MCF 10A (cell line): ENCODE measurements around the gene PARP9. TPM values are rescaled to one million over a fixed set of nuclear protein-coding genes. Genes with fewer than 3 reads are reported as not detected.
"Not testable (repeated sequence)": the region's sequence is repeated elsewhere in the genome, so short reads cannot be mapped to it uniquely, and the experiment has no call there.

Experiments used
- BruUV-seq: library from RNA; stranded (reverse); fragments of 400-500 nt; replicated peaks from 2 replicates; lab custom pipeline; 2021; lab: Mats Ljungman, UMichigan
- CTCF ChIA-PET: fragments of 300-600 bp; sonication (Branson Sonifier 250); formaldehyde crosslinking; extraction: SDS; loops from one replicate; lab custom pipeline; 2021; ENCODE audit warnings: antibody characterized with exemption, inconsistent platforms; lab: Yijun Ruan, JAX
- POLR2A ChIA-PET: fragments of 300-600, 350-650 bp; sonication (Branson Sonifier 250); formaldehyde crosslinking; extraction: SDS; loops from one replicate; lab custom pipeline; 2020; ENCODE audit warnings: antibody characterized with exemption, inconsistent platforms; lab: Yijun Ruan, JAX
- DNase-seq: peaks from one replicate; pipeline ENCODE4 v3.0.0-alpha.2; 2018; ENCODE audit not compliant: unreplicated experiment
- H3K27ac Mint-ChIP-seq: one replicate; pipeline ENCODE4 v1.8.0; 2022; ENCODE audit warnings: mild to moderate bottlenecking, low read depth, mixed read lengths; ENCODE audit not compliant: unreplicated experiment
- H3K27me3 Mint-ChIP-seq: one replicate; pipeline ENCODE4 v1.8.0; 2022; ENCODE audit warnings: mixed read lengths; ENCODE audit not compliant: insufficient read depth, unreplicated experiment
- H3K36me3 Mint-ChIP-seq: one replicate; pipeline ENCODE4 v1.8.0; 2022; ENCODE audit warnings: mild to moderate bottlenecking, moderate library complexity, mixed read lengths; ENCODE audit not compliant: insufficient read depth, unreplicated experiment
- H3K4me1 Mint-ChIP-seq: one replicate; pipeline ENCODE4 v1.8.0; 2022; ENCODE audit warnings: mixed read lengths; ENCODE audit not compliant: insufficient read depth, unreplicated experiment
- H3K4me3 Mint-ChIP-seq: one replicate; pipeline ENCODE4 v1.8.0; 2022; ENCODE audit warnings: mild to moderate bottlenecking, moderate library complexity, mixed read lengths; ENCODE audit not compliant: unreplicated experiment
- H3K9me3 Mint-ChIP-seq: one replicate; pipeline ENCODE4 v1.8.0; 2022; ENCODE audit warnings: mixed read lengths; ENCODE audit not compliant: unreplicated experiment
- CTCF ChIP-seq: fragments of 200-600 bp; IDR thresholded peaks from one replicate; pipeline ENCODE4 v1.8.0; 2022; ENCODE audit warnings: antibody characterized with exemption, mild to moderate bottlenecking; ENCODE audit not compliant: unreplicated experiment
- intact Hi-C: fragments of 100-400 bp; cut with micrococcal nuclease; formaldehyde crosslinking; loops from 2 replicates; pipeline ENCODE4 v1.14.1; 2022
- total RNA-seq: library from RNA; stranded (reverse); gene quantifications from 2 replicates; pipeline ENCODE4 v1.2.3, GENCODE V29; 2022

Gene PARP9
- total RNA-seq, 1 experiment from 2014 or later = 6.3 TPM

GRCh38 chr3:122505676-122506075 is 58.4 kb downstream of the PARP9 start:
- DNase-seq = no peak
- no peak overlapping the region for H3K4me3 Mint-ChIP-seq
- ChIA-PET CTCF (no interaction called here), POLR2A (interaction anchor here (0.6 to 5.9 kb wide), 3 partner anchors 7 to 20 kb away, joined by 3 to 47 read pairs (median 4); no protein-coding TSS in a partner anchor)
- no peaks in the 10 kb centered on the region for H3K9me3 Mint-ChIP-seq
- intact Hi-C loops = no loop called here
- H3K27me3 Mint-ChIP-seq = no peaks in the 10 kb centered on the region
- no TSS peak for BruUV-seq
- no peaks in the 10 kb centered on the region for H3K36me3 Mint-ChIP-seq
- TF ChIP-seq CTCF = no peak
- peaks cover 49% of the 10 kb centered on the region for H3K4me1 Mint-ChIP-seq
- H3K27ac Mint-ChIP-seq = peak overlapping the region; percentile 1

- intact Hi-C loops = no loop called here
- no peak for DNase-seq
- H3K36me3 Mint-ChIP-seq = no peaks in the 10 kb centered on the region
- no TSS peak for BruUV-seq
- H3K4me3 Mint-ChIP-seq = no peak overlapping the region
- CTCF ChIA-PET = interaction anchor here (0.7 kb wide), 1 partner anchor 9 kb away, joined by 3 read pairs; no protein-coding TSS in a partner anchor
- no peaks in the 10 kb centered on the region for H3K27me3 Mint-ChIP-seq
- no peaks in the 10 kb centered on the region for H3K9me3 Mint-ChIP-seq
- H3K4me1 Mint-ChIP-seq = peaks cover 40% of the 10 kb centered on the region
- TF ChIP-seq CTCF = no peak
- POLR2A ChIA-PET = interaction anchor here (6.8 kb wide), 2 partner anchors 10 to 20 kb away, joined by 57 to 61 read pairs; partner anchors contain the start of gene KPNA1
- no peak overlapping the region for H3K27ac Mint-ChIP-seq
Measured at GRCh38 chr3:122502941-122503340, 61.2 kb downstream of the PARP9 start.

DNA sequence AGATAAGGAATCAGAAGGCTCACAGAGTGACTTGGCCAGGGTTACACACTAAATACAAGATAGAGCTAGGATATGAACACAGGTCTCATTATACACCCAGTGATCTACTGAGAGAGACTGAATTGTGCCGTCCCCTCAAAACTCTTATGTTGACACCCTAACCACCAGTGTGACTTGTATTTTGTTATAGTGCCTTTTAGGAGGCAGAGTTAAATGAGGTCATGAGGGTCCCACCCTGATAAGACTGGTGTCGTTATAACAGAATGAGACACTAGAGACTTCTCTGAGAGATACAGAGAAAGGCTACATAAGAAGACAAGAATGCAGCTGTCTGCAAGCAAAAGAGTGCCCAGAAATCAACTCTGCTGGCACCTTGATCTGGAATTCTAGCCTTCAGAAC is 62.0 kb downstream of the PARP9 start:
- peak overlapping the region; percentile 23 for H3K27ac Mint-ChIP-seq

GRCh38 chr3:122500964-122501363 is 63.1 kb downstream of the PARP9 start:
- CTCF ChIA-PET, H3K36me3 Mint-ChIP-seq, H3K27me3 Mint-ChIP-seq, intact Hi-C loops, DNase-seq, H3K4me3 Mint-ChIP-seq, BruUV-seq, H3K9me3 Mint-ChIP-seq: not testable (repeated sequence)
- Mint-ChIP-seq H3K4me1 (peaks cover 55% of the 10 kb centered on the region), H3K27ac (peak overlapping the region; percentile 16)
- POLR2A ChIA-PET = interaction anchor here (0.6 to 6.8 kb wide), 4 partner anchors 7 to 702 kb away, joined by 3 to 61 read pairs (median 52); partner anchors contain the start of gene KPNA1

More for the DNA sequence above, 62.0 kb downstream of the PARP9 start:
- Mint-ChIP-seq H3K27me3 (no peaks in the 10 kb centered on the region), H3K9me3 (no peaks in the 10 kb centered on the region), H3K4me3 (no peak overlapping the region), H3K4me1 (peaks cover 48% of the 10 kb centered on the region), H3K36me3 (no peaks in the 10 kb centered on the region)
- no TSS peak for BruUV-seq
- CTCF ChIA-PET = no interaction called here
- intact Hi-C loops = no loop called here
- DNase-seq = no peak
- TF ChIP-seq CTCF = no peak
- POLR2A ChIA-PET = interaction anchor here (0.5 to 6.8 kb wide), 3 partner anchors 11 to 955 kb away, joined by 3 to 61 read pairs (median 57); partner anchors contain the start of gene KPNA1
